Measurements from ENCODE around the gene CIC. TPM values are rescaled to one million over a fixed set of nuclear protein-coding genes. Genes with fewer than 3 reads are reported as not detected.

The CIC gene
- total and polyA plus RNA-seq, 9 of the 15 experiments (the other 6 are each of a cell fraction or from before 2014, with no cell fraction given): 0.07 to 44.7 (median 8.6) TPM

- no peak for TF ChIP-seq CREB1 (IDR thresholded peaks at IDR 0.05)
- no peak for TF ChIP-seq CREB1 (CRISPR knock-in tag; IDR thresholded peaks at IDR 0.05)
- no peak for TF ChIP-seq MCM3 (IDR thresholded peaks at IDR 0.05)
- TF ChIP-seq CHD1 (IDR thresholded peaks at IDR 0.05; ENCODE audit: low read length): no peak
- TF ChIP-seq PRMT5 (CRISPR knock-in tag; IDR thresholded peaks at IDR 0.05): no peak
- TF ChIP-seq TFAM (CRISPR knock-in tag; conservative IDR thresholded peaks at IDR 0.05): no peak
- TF ChIP-seq, protein P1, sequence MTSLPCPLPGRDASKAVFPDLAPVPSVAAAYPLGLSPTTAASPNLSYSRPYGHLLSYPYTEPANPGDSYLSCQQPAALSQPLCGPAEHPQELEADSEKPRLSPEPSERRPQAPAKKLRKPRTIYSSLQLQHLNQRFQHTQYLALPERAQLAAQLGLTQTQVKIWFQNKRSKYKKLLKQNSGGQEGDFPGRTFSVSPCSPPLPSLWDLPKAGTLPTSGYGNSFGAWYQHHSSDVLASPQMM (CRISPR knock-in tag; IDR thresholded peaks at IDR 0.05): no peak
- TF ChIP-seq PRDM10 (IDR thresholded peaks at IDR 0.05; ENCODE audit: partially characterized antibody): no peak
- TF ChIP-seq ZNF707 (CRISPR knock-in tag; conservative IDR thresholded peaks at IDR 0.05): no peak
- TF ChIP-seq RREB1 (CRISPR knock-in tag; IDR thresholded peaks at IDR 0.05): no peak
- TF ChIP-seq ZNF263 (CRISPR knock-in tag; IDR thresholded peaks at IDR 0.05; ENCODE audit: borderline replicate concordance): no peak
- TF ChIP-seq, protein P2, sequence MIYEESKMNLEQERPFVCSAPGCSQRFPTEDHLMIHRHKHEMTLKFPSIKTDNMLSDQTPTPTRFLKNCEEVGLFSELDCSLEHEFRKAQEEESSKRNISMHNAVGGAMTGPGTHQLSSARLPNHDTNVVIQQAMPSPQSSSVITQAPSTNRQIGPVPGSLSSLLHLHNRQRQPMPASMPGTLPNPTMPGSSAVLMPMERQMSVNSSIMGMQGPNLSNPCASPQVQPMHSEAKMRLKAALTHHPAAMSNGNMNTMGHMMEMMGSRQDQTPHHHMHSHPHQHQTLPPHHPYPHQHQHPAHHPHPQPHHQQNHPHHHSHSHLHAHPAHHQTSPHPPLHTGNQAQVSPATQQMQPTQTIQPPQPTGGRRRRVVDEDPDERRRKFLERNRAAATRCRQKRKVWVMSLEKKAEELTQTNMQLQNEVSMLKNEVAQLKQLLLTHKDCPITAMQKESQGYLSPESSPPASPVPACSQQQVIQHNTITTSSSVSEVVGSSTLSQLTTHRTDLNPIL (CRISPR knock-in tag; IDR thresholded peaks at IDR 0.05): no peak
- peak; percentile 70 for TF ChIP-seq MXI1 (IDR thresholded peaks at IDR 0.05; ENCODE audit: low read depth, low read length)
- no peak for TF ChIP-seq IRF2 (CRISPR knock-in tag; IDR thresholded peaks at IDR 0.05)
- no peak for TF ChIP-seq SREBF1 (IDR thresholded peaks at IDR 0.05; ENCODE audit: borderline replicate concordance, low read depth, low read length)
- no peak for TF ChIP-seq SETDB1 (IDR thresholded peaks at IDR 0.05; ENCODE audit: low read length)
- 0 out of 2 replicates have a peak, but pooled peaks have one; percentile 31 for TF ChIP-seq EHMT2 (IDR thresholded peaks at IDR 0.05)
- no peak for TF ChIP-seq SRSF1 (IDR thresholded peaks at IDR 0.05; ENCODE audit: low read depth, low read length)
- no peak for TF ChIP-seq RBM14 (IDR thresholded peaks at IDR 0.05; ENCODE audit: borderline replicate concordance, insufficient read depth, low read depth, low read length)
These were observed 39.1 kb upstream of the CIC start (continued) for GRCh38 chr19:42229855-42230351.
